T-helper 1 cell (primary cell): ENCODE measurements around the gene LGR6.
"Not testable (repeated sequence)": the region's sequence is repeated elsewhere in the genome, so short reads cannot be mapped to it uniquely, and the experiment has no call there.

Source experiments
- DNase-seq, 5 donors: peaks; one replicate each; pipeline ENCODE4 v3.0.0-alpha.2; 2012 to 2020
- total RNA-seq, 4 donors: gene quantifications; one replicate each; lab custom pipeline; 2026; lab: John Stamatoyannopoulos, UW

Gene LGR6, protein sequence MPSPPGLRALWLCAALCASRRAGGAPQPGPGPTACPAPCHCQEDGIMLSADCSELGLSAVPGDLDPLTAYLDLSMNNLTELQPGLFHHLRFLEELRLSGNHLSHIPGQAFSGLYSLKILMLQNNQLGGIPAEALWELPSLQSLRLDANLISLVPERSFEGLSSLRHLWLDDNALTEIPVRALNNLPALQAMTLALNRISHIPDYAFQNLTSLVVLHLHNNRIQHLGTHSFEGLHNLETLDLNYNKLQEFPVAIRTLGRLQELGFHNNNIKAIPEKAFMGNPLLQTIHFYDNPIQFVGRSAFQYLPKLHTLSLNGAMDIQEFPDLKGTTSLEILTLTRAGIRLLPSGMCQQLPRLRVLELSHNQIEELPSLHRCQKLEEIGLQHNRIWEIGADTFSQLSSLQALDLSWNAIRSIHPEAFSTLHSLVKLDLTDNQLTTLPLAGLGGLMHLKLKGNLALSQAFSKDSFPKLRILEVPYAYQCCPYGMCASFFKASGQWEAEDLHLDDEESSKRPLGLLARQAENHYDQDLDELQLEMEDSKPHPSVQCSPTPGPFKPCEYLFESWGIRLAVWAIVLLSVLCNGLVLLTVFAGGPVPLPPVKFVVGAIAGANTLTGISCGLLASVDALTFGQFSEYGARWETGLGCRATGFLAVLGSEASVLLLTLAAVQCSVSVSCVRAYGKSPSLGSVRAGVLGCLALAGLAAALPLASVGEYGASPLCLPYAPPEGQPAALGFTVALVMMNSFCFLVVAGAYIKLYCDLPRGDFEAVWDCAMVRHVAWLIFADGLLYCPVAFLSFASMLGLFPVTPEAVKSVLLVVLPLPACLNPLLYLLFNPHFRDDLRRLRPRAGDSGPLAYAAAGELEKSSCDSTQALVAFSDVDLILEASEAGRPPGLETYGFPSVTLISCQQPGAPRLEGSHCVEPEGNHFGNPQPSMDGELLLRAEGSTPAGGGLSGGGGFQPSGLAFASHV
- total RNA-seq: 0.59 to 4.6 (median 1.1) reads per million in 4 donors

DNA sequence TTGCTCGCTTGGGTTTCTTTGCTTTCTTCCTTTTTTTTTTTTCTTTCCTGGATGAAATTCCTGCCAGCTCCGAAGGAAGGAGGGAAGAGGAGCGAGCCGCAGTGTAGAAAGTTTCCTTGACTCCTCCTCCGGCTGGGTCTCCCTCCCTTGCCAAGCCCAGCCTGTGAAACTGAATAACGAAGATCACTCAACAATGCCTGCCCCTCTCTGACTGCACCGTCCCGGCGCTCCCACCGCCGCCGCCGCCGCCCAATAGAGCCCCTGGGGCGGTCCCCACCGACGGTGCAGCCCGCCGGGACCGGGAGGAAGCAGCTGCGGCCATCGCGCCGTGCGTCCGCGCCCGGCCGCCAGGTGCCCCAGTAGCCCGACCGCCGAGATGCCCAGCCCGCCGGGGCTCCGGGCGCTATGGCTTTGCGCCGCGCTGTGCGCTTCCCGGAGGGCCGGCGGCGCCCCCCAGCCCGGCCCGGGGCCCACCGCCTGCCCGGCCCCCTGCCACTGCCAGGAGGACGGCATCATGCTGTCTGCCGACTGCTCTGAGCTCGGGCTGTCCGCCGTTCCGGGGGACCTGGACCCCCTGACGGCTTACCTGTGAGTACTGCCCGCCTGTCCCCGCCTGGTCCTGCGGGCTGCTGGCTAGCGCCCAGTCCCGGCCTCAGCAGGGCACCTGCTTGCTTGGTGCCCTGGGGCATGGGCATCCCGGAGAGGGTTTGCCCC, at the start of gene LGR6:
Gene LGR6 (plus strand): TSS at position 186 of the 714 bp plus-strand sequence. CDS start 191 bp downstream, at position 377.
- no peak for DNase-seq

DNA sequence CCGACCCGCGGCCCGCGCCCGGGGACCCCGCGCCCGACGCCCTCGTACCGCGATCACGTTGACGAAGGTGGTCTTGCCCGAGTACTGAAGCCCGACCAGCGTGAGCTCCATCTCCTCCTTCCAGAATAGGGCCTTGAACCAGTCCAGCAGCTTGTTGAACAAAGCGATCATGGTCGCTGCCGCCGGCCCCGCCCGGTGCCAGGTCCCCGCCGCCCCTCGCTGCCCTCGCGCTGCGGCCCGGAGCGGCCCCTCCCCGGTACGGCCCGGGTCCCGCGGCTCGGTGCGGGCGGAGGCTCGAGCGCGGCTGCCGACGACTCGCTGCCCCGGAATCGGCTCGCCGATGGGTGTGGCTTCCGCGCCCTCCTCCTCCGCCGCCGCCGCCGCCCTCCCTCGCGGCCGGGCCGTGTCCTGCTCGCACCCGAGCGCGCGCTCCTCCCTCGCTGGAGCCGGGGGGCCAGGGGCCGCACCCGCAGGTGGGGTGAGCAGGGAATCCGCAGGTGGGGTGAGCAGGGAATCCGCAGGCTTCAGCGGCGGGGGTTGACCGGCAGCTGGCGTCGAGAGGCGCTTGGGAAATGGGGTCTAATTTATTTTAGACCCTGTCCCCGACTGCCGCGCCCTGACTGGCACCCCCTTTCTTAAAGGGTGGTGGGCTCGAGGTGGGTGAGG, 49.1 kb upstream of the LGR6 start, which contains the start of gene ARL8A:
Gene ARL8A (minus strand): TSS at position 336 of the 666 bp plus-strand sequence. CDS start 165 bp downstream, at position 171.
- DNase-seq: peak; percentile 50 to 69 (median 58)

DNA sequence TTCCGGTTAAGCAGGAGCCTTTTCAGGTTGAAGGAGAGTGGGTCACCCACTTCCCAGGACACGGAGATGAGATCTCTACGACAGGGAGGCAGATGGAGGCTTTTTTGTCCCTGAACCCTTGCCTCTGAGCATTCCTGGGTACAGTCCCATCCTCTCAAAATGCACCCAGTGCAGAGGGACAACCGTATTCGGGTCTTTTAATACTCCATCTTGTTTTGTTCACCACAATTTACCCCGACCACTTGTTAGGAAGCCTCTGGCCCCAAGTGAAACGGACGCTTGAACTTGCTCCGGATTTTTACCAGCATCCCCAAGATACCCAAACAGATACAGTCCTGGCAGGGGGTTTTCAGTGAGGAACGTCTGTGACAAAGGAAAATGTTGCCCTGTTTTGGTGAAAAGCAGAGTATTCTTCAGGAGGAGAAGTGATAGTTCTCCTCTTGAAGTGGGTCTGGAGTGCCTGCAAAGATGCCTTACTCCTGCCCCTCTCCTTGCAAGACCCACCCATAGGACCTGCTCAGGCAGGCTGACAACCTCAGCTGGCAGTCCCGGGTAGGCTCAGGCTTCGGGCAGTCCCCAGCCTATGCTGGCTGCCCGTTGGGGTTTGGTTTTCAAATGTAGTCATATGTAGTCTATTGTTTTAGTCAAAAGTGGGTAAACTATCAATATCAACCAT, 48.4 kb upstream of the LGR6 start:
- DNase-seq: peak in 1 of 5 donors; percentile 53

DNA sequence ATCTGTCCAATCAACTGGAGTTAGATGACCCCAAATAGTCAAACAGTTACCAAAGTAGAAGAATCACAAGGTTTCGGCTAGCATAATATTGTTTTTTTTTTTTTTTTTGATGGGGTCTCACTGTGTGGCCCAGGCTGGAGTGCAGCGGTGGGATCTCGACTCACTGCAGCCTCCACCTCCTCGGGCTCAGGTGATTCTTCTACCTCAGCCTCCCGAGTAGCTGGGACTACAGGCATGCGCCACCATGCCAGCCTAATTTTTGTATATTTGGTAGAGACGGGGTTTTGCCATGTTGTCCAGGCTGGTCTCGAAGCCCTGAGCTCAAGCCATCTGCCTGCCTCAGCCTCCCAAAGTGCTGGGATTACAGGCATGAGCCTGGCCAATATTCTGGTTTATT, 47.9 kb upstream of the LGR6 start:
- DNase-seq: not testable (repeated sequence)

DNA sequence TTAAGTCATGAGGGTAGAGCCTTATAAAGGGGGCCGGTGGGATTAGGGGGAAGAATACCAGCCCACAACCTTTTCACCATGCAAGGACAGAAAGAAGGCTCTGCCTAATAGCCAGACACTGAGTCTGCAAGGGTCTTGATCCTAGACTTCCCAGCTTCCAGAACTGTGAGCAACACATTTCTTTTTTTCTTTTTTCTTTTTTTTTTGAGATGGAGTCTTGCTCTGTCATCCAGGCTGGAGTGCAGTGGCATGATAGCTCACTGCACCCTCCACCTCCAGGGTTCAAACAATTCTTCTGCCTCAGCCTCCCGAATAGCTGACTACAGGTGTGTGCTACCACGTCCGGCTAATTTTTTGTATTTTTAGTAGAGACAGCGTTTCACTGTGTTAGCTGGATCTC, 47.3 kb upstream of the LGR6 start:
- no peak for DNase-seq

DNA sequence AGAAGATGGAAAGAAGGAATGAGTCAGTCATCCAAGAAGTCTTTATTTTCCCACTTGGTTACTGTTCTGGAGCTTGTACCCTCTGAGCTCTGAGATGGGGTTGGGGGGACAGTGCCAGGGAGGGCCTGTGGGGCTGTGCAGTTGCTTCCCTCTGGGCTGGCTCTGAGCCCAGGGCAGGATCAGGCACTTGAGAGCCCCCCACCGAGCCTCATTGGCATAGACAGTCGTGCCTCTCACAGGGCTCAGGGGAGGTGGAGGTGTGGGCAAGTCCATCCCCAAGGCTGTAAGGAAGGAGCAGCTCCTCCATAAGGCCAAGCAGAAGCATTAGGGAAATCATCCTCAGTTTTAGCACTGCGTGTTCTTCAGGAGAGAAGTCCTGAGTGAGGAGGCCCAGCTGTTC, 46.6 kb upstream of the LGR6 start:
- DNase-seq: no peak

DNA sequence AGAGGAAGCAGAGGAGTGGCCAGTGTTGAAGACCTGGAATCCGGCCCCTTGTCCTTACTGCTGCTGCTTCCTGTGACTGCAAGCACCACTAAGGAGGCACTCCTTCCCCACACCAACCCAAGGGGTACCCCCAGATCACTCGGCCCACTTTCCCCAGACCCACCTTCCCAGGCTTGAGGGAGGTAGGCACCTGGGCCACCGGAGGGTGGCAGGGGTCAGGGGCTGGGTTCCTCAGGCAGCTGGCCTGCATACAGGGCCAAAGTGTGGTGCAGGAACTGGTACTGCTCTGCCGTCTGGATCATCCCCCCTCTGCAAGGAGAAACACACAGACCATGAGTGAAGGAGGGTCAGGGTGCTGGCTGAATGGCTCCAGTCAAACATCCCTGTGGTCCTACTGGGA, 45.2 kb upstream of the LGR6 start:
- DNase-seq: no peak

DNA sequence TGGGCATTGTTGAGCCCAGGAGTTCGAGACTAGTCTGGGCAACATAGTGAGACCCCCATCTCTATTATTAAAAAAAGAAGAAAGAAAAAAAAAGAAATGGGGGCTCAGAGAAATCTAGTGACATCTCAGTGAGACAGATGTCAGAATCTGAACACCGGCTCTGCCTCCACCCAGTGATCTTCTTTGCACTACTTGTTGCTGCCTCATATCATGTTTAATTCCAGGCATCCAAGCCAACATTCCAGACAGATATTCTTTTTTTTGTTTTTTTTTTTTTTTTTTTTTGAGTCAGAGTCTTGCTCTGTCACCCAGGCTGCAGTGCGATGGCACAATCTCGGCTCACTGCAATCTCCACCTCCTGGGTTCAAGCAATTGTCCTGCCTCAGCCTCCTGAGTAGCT, 44.0 kb upstream of the LGR6 start:
- DNase-seq: no peak

DNA sequence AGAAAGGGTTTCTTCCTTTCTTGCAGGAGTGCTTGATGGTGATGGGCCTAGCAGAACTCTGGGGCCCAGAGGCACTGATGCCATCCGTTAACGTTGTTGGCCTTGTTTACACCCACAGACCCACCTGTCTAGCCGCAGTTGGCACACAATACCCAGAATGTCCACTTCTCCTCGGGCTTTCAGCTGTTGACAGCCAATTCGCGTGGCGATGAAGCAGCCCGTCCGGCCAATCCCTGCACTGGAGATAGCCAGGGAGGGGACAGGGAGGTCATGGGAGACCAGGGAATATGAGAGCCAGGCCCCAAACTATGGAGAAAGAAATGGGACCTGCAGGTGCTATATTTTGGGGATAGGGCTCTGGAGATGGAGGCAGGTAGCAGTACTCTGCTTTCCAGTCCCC, 43.4 kb upstream of the LGR6 start:
- no peak for DNase-seq

DNA sequence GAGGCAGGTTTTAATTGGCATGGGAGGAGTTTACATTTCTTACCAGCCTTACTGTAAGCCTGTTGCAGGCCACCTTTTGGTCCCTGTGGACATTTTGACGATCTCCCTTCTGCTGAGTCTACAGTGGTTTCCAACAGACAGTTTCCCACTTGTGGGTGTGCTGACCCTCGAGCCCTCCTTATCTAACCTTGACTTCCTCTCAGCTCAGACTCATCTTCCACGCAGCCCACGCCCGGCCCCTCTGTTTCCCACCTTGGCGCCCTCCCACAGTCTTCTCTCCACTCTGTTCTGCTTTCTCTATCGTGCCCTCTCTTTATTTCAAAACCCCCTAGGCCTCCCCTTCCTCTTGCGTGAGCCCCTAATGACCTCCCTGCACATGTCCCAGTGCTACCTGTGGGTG, 43.0 kb upstream of the LGR6 start:
- DNase-seq: no peak

DNA sequence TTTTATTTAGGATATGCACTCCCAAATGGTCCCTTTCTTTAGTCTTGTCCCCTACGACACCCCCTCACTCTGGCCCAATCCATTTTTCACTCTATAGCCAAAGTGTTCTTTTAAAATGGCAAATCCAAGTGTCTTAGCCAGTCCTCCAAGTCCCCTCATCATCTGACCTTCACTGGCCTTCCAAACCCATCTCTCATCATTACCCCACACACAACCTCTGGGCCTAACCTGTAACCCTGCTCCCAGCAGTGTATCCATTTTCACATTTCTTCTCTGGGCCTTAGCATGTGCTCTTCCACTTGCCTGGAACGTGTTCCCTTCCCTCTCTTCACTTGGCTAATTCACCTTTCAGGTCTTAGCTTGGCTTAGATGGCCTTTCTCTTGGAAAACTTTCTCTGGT, 42.6 kb upstream of the LGR6 start:
- DNase-seq: no peak

DNA sequence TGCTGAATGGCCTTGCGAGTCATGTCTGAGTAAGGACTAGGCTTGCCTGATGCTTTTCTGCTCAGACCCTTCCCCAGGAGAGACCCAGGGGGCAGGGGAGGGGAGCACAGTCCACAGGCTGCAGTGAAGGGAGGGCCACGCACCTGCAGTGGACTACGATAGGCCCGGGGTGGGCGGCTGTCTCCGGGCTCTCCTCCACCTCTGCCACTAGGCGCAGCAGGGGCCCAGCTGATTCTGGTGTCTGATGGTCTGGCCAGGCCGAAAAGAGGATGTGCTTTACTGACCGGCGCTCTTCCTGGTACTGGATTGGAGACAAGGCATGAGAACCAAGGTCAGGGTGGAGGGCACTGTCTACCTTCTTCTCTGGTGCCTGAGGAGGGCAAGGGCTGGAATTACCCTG, 41.2 kb upstream of the LGR6 start:
- DNase-seq: no peak

DNA sequence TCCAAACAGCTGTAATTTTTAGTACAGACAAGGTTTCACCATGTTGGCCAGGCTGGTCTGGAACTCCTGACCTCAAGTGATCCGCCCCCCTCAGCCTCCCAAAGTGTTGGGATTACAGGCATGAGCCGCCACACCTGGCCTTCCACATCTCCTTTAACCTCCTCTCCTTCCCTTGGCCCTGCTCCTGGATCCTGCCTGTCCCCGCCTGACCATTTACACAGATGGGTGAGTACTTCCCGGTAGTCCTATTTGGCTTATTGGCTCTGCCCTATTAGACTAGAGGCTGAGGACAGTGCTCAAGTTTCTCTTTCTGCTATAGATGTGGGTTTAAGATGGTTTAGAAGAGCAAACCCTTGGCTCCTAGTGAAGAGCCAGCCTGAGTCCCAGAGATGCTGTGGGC, 40.3 kb upstream of the LGR6 start:
- DNase-seq: no peak

DNA sequence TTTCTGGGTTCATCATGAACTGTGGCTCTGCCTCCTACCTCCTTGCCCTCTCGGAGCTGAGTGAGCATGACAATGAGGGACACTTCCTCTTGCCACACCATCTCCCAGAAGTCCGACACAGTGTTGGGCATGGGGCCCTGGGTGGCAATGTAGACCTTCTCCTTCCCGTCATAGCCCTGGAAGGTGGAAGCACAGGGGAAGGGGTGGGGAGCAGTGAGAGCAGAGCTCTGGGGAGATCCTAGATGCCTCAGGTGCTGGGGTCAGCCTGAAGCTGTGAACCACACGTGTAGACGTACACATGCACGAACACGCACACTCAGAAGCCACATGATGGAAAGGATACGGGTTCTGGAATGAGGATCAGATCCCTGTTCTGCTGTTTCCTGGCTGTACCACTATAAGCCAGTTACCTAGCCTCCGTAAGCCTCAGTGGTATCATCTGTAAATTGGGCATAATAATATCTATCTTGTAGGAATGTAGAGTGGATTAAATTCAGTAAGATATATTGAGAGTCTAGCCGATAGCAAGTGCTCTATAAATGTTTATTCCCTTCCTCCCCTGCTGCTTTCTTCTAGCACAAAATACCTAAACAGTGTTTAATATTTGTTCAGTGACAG, 39.3 kb upstream of the LGR6 start:
- no peak for DNase-seq

DNA sequence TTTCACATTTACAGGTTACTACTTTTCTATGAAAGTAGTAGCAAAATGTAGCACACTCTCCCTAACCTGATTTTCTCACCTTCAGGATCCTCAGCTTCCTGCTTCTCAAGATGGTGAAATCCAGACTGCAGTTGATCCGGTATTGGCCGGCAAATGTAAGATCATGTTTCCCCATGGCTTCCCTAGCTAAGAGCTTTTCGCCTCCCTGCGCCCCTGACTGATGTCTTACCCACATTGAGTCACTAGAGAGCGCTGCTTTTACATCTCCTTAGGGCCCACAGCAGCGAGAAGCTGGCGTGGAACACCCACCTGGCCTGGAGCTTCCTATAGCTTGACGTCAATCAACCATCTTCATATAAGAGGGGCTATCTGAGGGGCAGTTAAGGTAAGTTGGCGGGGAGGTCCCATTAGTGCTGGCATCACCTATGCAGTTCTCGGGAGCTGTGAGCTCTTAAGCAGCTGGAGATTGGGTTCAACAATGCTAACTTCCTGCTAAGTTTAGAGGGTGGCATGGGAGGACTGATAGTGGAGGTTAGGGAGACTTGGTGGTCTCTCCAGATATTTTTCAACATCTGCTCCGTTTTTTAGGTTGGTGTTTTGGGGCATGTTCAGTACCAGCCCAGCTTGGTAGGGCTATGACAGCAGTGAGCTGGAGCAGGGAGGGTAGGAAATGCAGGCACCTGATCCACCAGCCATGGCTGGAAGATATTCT, 38.7 kb upstream of the LGR6 start:
- peak in 3 of 5 donors; percentile 36 to 59 (median 45) for DNase-seq

DNA sequence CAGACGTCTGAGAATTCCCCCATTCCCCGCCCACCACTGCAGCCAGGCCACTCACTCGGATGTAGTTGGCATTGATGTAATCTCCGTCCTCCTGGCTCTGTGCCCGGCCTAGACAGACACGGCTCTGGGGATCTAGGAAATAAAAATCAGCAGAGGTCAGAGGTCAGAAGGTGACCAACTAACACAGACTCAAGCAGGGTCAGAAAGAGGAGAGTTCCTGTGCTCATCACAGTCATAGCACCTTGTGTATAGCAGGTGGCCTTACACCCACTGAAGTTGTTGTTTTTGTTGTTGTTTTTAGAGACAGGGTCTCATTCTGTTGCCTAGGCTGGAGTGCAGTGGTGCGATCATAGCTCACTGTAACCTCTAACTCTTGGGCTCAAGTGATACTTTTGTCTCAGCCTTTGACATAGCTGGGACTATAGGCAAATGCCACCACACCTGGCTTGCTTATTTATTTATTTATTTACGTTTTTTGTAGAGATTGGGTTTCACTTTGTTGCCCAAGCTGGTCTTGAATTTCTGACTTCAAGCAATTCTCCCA, 38.0 kb upstream of the LGR6 start:
- DNase-seq: no peak

DNA sequence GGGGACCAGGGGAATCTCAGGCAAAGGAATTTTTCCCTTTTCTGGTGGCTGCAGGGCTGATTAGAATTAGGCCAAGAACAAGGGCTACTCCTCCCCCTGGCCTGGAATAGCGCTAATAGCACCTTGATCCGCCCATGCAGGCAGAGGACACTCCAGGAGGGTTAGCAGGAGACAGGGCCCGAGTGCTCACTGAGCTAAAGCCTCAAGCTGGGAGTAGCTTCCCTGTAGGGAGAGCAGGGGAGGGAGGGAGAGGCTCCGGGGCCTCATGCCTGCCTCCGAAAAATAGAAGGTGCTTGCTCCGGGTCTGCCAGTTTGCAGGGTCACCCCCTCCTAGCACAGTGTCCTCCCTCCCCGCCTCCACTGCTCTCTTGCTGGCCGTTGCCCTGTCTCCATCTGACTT, 37.0 kb upstream of the LGR6 start:
- DNase-seq: no peak

DNA sequence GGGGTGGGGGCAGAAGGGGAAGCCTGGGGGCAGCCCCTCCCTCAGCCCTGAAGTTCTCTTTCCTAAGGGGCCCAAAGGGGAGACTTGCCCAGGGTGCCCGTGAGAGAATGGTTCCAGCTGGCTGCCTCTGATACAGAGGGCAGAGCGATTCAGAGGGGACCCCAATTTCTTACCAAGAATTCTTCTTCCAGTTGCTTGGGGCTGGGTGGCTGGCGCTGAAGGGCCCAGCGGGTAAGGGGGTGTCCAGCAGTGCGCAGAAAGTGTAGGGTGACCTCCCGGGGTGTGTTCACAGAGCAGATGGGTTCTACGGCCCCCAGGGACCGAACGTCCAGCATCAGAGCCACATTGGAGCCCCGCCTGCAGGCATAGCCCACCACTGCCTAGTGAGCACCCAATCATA, 35.7 kb upstream of the LGR6 start:
- DNase-seq: no peak

DNA sequence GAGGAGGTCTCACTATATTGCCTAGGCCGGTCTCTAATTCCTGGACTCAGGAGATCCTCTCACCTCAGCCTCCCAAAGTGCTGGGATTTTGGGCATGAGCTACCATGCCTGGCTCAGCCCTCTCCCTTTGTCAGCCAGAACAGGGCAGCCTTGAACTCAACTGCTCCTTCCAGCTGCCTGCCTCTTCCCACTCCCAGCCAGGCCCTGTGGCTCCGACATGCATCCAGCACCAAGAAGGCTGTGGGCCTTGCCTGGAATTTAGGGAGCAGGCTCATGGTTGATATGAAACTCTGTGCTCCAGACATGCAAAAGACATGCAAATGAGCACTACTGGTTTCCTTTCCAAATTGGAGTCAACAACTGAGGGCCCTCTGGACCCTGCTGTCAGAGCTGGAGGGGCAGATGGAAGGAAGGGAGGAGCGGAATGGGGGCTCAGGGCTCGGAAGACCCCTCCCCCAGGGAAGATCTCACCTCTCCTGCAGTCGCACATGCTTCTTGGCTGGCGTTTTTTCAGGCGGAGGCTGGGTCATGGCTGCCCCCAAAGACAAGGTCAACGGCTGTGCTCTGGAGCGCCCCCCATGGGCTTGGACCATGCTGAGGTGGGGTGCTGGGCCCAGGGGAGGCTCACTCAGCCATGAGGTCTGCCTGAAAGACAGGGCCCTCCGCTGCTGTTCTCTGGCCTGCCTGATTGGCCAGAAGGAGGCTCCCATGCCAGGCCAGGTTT, 34.6 kb upstream of the LGR6 start:
- peak in 1 of 5 donors; percentile 49 for DNase-seq
